K562 (cell line): Measurements from ENCODE around the gene PPOX. TPM values are rescaled to one million over a fixed set of nuclear protein-coding genes. Genes with fewer than 3 reads are reported as not detected.

ENCODE experiments used
- ATAC-seq: fragments of 200-7000 bp; cut with Tn5 transposase; 3 replicates; pipeline ENCODE4 v1.9.1; 2020; ENCODE audit warnings: moderate library complexity
- BruUV-seq: library from RNA; stranded (reverse); fragments of 400-500 nt; replicated peaks from 2 replicates; lab custom pipeline; 2021; lab: Mats Ljungman, UMichigan
- CTCF ChIA-PET: fragments of 300-600 bp; formaldehyde crosslinking; extraction: SDS; loops from one replicate; lab custom pipeline; 2021; ENCODE audit warnings: low intra/inter-chr PET ratio; lab: Yijun Ruan, JAX
- POLR2A ChIA-PET: fragments of 300-600, 350-650 bp; sonication (Branson Sonifier 250); formaldehyde crosslinking; extraction: SDS; loops from one replicate; lab custom pipeline; 2021; ENCODE audit warnings: antibody characterized with exemption, inconsistent platforms; lab: Yijun Ruan, JAX
- DNase-seq, 4 experiments: peaks; one replicate each; pipeline versions ENCODE4 v3.0.0 to v3.0.0-alpha.2; 2011 to 2018; ENCODE audit warnings: low spot score in 3 of 4, mixed read lengths in 3 of 4; ENCODE audit errors: extremely low read depth in 1 of 4
- FAIRE-seq: peaks from 2 replicates; lab custom pipeline; 2011; peaks lifted over from hg19 to GRCh38; lab: Jason Lieb, UNC
- H2AFZ ChIP-seq: 2 replicates; pipeline ENCODE4 v1.6.0; 2011; ENCODE audit warnings: low read depth, low read length, control low read depth, inconsistent platforms
- H3K27ac ChIP-seq: fragments of 200-600 bp; 3 replicates; pipeline ENCODE4 v1.8.0; 2011; ENCODE audit warnings: low read depth, mild to moderate bottlenecking, control low read depth, inconsistent platforms, low read length, moderate library complexity, mixed read lengths; ENCODE audit errors: extremely low read depth
- H3K27me3 ChIP-seq, 2 experiments: fragments of 300-600 bp in 1 of 2; 2 replicates in 1 of 2; 3 replicates in 1 of 2; pipeline versions ENCODE4 v1.6.0 to v1.8.0; 2011; ENCODE audit warnings: inconsistent platforms in 2 of 2, low read length in 2 of 2, mild to moderate bottlenecking in 1 of 2, mixed read lengths in 1 of 2, moderate library complexity in 1 of 2; ENCODE audit not compliant: control insufficient read depth in 2 of 2, insufficient read depth in 2 of 2
- H3K36me3 ChIP-seq: fragments of 300-600 bp; 3 replicates; pipeline ENCODE4 v1.8.0; 2011; ENCODE audit warnings: mild to moderate bottlenecking, low read length, inconsistent platforms; ENCODE audit not compliant: control insufficient read depth, insufficient read depth
- H3K4me1 ChIP-seq, 2 experiments: fragments of 200-600 bp in 1 of 2; replicated peaks in 1 of 2; 2 replicates in 1 of 2; 3 replicates in 1 of 2; pipeline versions ENCODE4 v1.5.1 to v1.8.0; 2011; ENCODE audit warnings: inconsistent platforms in 2 of 2, low read length in 2 of 2, mild to moderate bottlenecking in 1 of 2, mixed read lengths in 1 of 2, moderate library complexity in 1 of 2; ENCODE audit not compliant: control insufficient read depth in 2 of 2, insufficient read depth in 2 of 2
- H3K4me2 ChIP-seq: 2 replicates; pipeline ENCODE4 v1.6.1; 2011; ENCODE audit warnings: low read length, control low read depth, inconsistent platforms, mixed read lengths; ENCODE audit not compliant: insufficient read depth
- H3K4me3 ChIP-seq: fragments of 200-600 bp; sonication (generic), shearing (Covaris generic); 2 replicates; pipeline ENCODE4 v1.5.1; 2016; ENCODE audit warnings: control low read depth, inconsistent platforms
- H3K79me2 ChIP-seq: fragments of 200-600 bp; 3 replicates; pipeline ENCODE4 v1.8.0; 2011; ENCODE audit warnings: low read length, inconsistent platforms; ENCODE audit not compliant: control insufficient read depth, insufficient read depth
- H3K9ac ChIP-seq, 2 experiments: 2 replicates each; pipeline versions ENCODE4 v1.6.0 to v1.6.1; 2011; ENCODE audit warnings: low read depth in 2 of 2, low read length in 2 of 2, control low read depth in 1 of 2, inconsistent platforms in 1 of 2, mild to moderate bottlenecking in 1 of 2, mixed read lengths in 1 of 2; ENCODE audit not compliant: insufficient read depth in 1 of 2
- H3K9me1 ChIP-seq: one replicate; pipeline ENCODE4 v1.6.0; 2011; ENCODE audit warnings: inconsistent platforms, mild to moderate bottlenecking, low read length, moderate library complexity; ENCODE audit not compliant: control insufficient read depth, insufficient read depth
- H3K9me3 ChIP-seq: replicated peaks from 2 replicates; pipeline ENCODE4 v1.5.1; 2011; ENCODE audit warnings: low read depth, low read length, inconsistent platforms; ENCODE audit not compliant: control insufficient read depth, insufficient read depth
- H4K20me1 ChIP-seq: replicated peaks from 2 replicates; pipeline ENCODE4 v1.6.1; 2011; ENCODE audit warnings: low read length, inconsistent platforms, mixed read lengths; ENCODE audit not compliant: control insufficient read depth, insufficient read depth
- ILF3 ChIP-seq: fragments of 450-650 bp; IDR thresholded peaks from 2 replicates; pipeline ENCODE4 v1.6.1; 2018; ENCODE audit warnings: antibody characterized with exemption, mild to moderate bottlenecking, moderate library complexity, borderline replicate concordance
- KLF6 ChIP-seq: fragments of 250-450 bp; sonication (Bioruptor Pico); IDR thresholded peaks from 2 replicates; pipeline ENCODE4 v1.4.0; 2020; ENCODE audit warnings: mild to moderate bottlenecking, moderate library complexity, borderline replicate concordance
- LEF1 ChIP-seq: fragments of 450-650 bp; IDR thresholded peaks from 2 replicates; pipeline ENCODE4 v1.6.1; 2016; ENCODE audit warnings: mild to moderate bottlenecking
- ZNF121 ChIP-seq: sonication (generic); formaldehyde crosslinking; conservative IDR thresholded peaks from 2 replicates; pipeline ENCODE4 v1.8.0; 2022; ENCODE audit warnings: missing genetic modification reagents
- ZNF57 ChIP-seq: fragments of 450-650 bp; formaldehyde crosslinking; IDR thresholded peaks from 2 replicates; pipeline ENCODE4 v1.4.0; 2020; ENCODE audit warnings: mild to moderate bottlenecking, moderate library complexity
- WGBS: fragments of 100-300 bp; shearing (Covaris generic); methylation state at CpG from one replicate; pipeline ENCODE4 v1.1.6; 2016; ENCODE audit warnings: low coverage, mixed read lengths; ENCODE audit not compliant: insufficient coverage; ENCODE audit errors: missing lambda C conversion rate; 5-methylcytosine and 5-hydroxymethylcytosine counted together
- in situ Hi-C: fragments of 300-500 bp; cut with MboI; formaldehyde crosslinking; loops from 4 replicates; pipeline ENCODE4 v1.15.0; 2018; ENCODE audit warnings: inconsistent platforms, mixed read lengths
- intact Hi-C: fragments of 100-400 bp; cut with micrococcal nuclease; formaldehyde crosslinking; loops from 2 replicates; pipeline ENCODE4 v1.14.2; 2022
- polyA plus RNA-seq, 8 experiments: library from polyadenylated mRNA; depleted of rRNA in 4 of 8; stranded (reverse) in 5 of 8; unstranded in 3 of 8; fragments of >200 nt; fragmentation: Nextera tagmentation in 2 of 8; fragmentation: Illumina TruSeq in 1 of 8; extraction: Ambion mirVana in 2 of 8; extraction: Trizol in 1 of 8; gene quantifications; 2 replicates each; pipeline versions ENCODE4 v1.2.1 to v1.2.3, GENCODE V29; 2011 to 2014; ENCODE audit warnings: inconsistent platforms in 1 of 8, missing spikeins in 1 of 8
- total RNA-seq, 7 experiments: library from RNA; depleted of rRNA in 6 of 7; stranded (reverse); fragments of >200 nt in 6 of 7; fragmentation: Illumina TruSeq in 2 of 7; extraction: Trizol in 2 of 7; gene quantifications; 2 replicates each; pipeline versions ENCODE4 v1.2.1 to v1.2.3, GENCODE V29; 2011 to 2021; ENCODE audit warnings: low replicate concordance in 1 of 7
- TF ChIP-seq, protein P1 (sequence below): fragments of 450-650 bp; IDR thresholded peaks from 2 replicates; pipeline ENCODE4 v1.6.1; 2016; ENCODE audit warnings: antibody characterized with exemption
- TF ChIP-seq, protein P2 (sequence below): fragments of 450-650 bp; IDR thresholded peaks from 2 replicates; pipeline ENCODE4 v1.6.1; 2016; ENCODE audit warnings: low read depth
- TF ChIP-seq, protein P3 (sequence below): fragments of 250-450 bp; sonication (Bioruptor Pico); IDR thresholded peaks from 2 replicates; pipeline ENCODE4 v1.5.1; 2021; ENCODE audit warnings: mild to moderate bottlenecking
- TF ChIP-seq, protein P4 (sequence below): sonication (generic); formaldehyde crosslinking; IDR thresholded peaks from 2 replicates; pipeline ENCODE4 v1.4.0; 2020; ENCODE audit warnings: mild to moderate bottlenecking, missing genetic modification reagents

PPOX gene
- total and polyA plus RNA-seq, 9 of the 15 experiments (the other 6 are each of a cell fraction or from before 2014, with no cell fraction given): 17.0 to 57.1 (median 38.9) TPM

DNA sequence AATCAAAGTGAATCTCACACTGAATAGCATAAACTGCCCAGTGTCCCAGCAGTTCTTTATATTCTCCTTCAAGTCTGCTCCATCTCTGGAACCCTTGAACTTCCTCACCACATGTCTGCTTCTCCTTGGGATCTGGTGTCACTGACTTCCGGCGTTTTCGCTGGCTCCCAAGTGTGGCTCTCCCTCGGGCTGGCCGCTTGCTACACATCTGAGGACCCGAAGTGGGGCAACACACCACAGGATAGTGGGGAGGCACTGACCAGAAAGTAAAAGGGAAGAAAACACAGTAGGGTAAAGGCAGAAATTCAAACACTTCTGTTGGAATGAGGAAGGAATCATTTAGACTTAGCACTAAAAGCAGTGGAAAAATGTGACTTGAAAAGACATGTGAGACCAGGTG is 43.3 kb upstream of the PPOX start:
- intact Hi-C loops (no loop called here), in situ Hi-C loops (no loop called here)
- ChIA-PET CTCF (no interaction called here), POLR2A (interaction anchor here (2.5 kb wide), 1 partner anchor 9 kb away, joined by 20 read pairs; the partner anchor contains the start of gene DEDD)
- H3K9ac ChIP-seq: no peak overlapping the region
- DNase-seq: no peak
- no peaks in the 10 kb centered on the region for H3K9me3 ChIP-seq
- WGBS: 83% methylated on average over 6 of the region's 6 CpGs
- no peak overlapping the region for H3K4me3 ChIP-seq
- H3K79me2 ChIP-seq: peaks cover 32% of the 10 kb centered on the region
- no peaks in the 10 kb centered on the region for H3K27me3 ChIP-seq
- H3K27ac ChIP-seq: no peak overlapping the region
- H3K36me3 ChIP-seq: peaks cover 79% of the 10 kb centered on the region
- no peaks in the 10 kb centered on the region for H3K9me1 ChIP-seq
- H3K4me2 ChIP-seq: no peak overlapping the region
- H3K4me1 ChIP-seq: peaks cover 13 to 25% of the 10 kb centered on the region in 2 experiments
- BruUV-seq: no TSS peak
- peaks cover 3% of the 10 kb centered on the region; the same call in 1 of the 2 replicates for H4K20me1 ChIP-seq
- no peak for ATAC-seq
- no peak overlapping the region for H2AFZ ChIP-seq
- FAIRE-seq: no peak
- TF ChIP-seq, protein P1, sequence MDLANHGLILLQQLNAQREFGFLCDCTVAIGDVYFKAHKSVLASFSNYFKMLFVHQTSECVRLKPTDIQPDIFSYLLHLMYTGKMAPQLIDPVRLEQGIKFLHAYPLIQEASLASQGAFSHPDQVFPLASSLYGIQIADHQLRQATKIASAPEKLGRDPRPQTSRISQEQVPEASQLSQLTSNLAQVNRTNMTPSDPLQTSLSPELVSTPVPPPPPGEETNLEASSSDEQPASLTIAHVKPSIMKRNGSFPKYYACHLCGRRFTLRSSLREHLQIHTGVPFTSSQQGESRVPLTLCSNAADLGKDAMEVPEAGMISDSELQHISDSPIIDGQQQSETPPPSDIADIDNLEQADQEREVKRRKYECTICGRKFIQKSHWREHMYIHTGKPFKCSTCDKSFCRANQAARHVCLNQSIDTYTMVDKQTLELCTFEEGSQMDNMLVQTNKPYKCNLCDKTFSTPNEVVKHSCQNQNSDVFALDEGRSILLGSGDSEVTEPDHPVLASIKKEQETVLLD: no peak
- TF ChIP-seq, protein P2, sequence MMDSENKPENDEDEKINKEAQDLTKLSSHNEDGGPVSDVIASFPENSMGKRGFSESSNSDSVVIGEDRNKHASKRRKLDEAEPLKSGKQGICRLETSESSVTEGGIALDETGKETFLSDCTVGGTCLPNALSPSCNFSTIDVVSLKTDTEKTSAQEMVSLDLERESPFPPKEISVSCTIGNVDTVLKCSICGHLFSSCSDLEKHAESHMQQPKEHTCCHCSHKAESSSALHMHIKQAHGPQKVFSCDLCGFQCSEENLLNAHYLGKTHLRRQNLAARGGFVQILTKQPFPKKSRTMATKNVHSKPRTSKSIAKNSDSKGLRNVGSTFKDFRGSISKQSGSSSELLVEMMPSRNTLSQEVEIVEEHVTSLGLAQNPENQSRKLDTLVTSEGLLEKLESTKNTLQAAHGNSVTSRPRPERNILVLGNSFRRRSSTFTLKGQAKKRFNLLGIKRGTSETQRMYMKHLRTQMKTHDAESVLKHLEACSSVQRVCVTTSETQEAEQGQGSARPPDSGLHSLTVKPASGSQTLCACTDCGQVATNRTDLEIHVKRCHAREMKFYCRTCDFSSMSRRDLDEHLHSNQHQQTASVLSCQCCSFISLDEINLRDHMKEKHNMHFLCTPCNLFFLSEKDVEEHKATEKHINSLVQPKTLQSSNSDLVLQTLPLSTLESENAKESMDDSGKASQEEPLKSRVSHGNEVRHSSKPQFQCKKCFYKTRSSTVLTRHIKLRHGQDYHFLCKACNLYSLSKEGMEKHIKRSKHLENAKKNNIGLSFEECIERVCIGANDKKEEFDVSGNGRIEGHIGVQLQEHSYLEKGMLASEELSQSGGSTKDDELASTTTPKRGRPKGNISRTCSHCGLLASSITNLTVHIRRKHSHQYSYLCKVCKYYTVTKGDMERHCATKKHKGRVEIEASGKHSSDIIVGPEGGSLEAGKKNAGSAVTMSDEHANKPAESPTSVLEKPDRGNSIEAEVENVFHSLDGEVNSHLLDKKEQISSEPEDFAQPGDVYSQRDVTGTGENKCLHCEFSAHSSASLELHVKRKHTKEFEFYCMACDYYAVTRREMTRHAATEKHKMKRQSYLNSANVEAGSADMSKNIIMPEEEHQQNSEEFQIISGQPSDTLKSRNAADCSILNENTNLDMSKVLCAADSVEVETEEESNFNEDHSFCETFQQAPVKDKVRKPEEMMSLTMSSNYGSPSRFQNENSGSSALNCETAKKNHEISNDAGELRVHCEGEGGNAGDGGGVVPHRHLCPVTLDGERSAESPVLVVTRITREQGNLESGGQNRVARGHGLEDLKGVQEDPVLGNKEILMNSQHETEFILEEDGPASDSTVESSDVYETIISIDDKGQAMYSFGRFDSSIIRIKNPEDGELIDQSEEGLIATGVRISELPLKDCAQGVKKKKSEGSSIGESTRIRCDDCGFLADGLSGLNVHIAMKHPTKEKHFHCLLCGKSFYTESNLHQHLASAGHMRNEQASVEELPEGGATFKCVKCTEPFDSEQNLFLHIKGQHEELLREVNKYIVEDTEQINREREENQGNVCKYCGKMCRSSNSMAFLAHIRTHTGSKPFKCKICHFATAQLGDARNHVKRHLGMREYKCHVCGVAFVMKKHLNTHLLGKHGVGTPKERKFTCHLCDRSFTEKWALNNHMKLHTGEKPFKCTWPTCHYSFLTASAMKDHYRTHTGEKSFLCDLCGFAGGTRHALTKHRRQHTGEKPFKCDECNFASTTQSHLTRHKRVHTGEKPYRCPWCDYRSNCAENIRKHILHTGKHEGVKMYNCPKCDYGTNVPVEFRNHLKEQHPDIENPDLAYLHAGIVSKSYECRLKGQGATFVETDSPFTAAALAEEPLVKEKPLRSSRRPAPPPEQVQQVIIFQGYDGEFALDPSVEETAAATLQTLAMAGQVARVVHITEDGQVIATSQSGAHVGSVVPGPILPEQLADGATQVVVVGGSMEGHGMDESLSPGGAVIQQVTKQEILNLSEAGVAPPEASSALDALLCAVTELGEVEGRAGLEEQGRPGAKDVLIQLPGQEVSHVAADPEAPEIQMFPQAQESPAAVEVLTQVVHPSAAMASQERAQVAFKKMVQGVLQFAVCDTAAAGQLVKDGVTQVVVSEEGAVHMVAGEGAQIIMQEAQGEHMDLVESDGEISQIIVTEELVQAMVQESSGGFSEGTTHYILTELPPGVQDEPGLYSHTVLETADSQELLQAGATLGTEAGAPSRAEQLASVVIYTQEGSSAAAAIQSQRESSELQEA: no peak
- no peak for TF ChIP-seq ILF3
- no peak for TF ChIP-seq ZNF121 (CRISPR knock-in tag)
- TF ChIP-seq, protein P3, sequence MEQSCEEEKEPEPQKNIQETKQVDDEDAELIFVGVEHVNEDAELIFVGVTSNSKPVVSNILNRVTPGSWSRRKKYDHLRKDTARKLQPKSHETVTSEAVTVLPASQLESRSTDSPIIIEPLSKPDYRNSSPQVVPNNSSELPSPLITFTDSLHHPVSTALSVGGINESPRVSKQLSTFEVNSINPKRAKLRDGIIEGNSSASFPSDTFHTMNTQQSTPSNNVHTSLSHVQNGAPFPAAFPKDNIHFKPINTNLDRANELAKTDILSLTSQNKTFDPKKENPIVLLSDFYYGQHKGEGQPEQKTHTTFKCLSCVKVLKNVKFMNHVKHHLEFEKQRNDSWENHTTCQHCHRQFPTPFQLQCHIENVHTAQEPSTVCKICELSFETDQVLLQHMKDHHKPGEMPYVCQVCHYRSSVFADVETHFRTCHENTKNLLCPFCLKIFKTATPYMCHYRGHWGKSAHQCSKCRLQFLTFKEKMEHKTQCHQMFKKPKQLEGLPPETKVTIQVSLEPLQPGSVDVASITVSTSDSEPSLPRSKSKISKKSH (CRISPR knock-in tag): no peak
- TF ChIP-seq, protein P4, sequence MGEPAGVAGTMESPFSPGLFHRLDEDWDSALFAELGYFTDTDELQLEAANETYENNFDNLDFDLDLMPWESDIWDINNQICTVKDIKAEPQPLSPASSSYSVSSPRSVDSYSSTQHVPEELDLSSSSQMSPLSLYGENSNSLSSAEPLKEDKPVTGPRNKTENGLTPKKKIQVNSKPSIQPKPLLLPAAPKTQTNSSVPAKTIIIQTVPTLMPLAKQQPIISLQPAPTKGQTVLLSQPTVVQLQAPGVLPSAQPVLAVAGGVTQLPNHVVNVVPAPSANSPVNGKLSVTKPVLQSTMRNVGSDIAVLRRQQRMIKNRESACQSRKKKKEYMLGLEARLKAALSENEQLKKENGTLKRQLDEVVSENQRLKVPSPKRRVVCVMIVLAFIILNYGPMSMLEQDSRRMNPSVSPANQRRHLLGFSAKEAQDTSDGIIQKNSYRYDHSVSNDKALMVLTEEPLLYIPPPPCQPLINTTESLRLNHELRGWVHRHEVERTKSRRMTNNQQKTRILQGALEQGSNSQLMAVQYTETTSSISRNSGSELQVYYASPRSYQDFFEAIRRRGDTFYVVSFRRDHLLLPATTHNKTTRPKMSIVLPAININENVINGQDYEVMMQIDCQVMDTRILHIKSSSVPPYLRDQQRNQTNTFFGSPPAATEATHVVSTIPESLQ (CRISPR knock-in tag): no peak
- TF ChIP-seq KLF6 (CRISPR knock-in tag): no peak
- no peak for TF ChIP-seq ZNF57 (CRISPR knock-in tag)
- no peak for TF ChIP-seq LEF1
